ENCODE data around the gene CTPS2. TPM values are rescaled to one million over a fixed set of nuclear protein-coding genes. Genes with fewer than 3 reads are reported as not detected.

Gene CTPS2
- total RNA-seq, 1 experiment from 2014 or later = 20.7 TPM

GRCh38 chrX:16705370-16705769 lies 7.1 kb downstream of the CTPS2 start:
- Mint-ChIP-seq H3K36me3 (ENCODE audit: insufficient read depth, unreplicated experiment) (peaks cover 10% of the 10 kb centered on the region), H3K9me3 (ENCODE audit: unreplicated experiment) (no peaks in the 10 kb centered on the region), H3K4me1 (ENCODE audit: low read depth, unreplicated experiment) (no peaks in the 10 kb centered on the region), H3K4me3 (ENCODE audit: unreplicated experiment) (no peak overlapping the region), H3K27me3 (ENCODE audit: insufficient read depth, unreplicated experiment) (no peaks in the 10 kb centered on the region), H3K27ac (ENCODE audit: unreplicated experiment) (no peak overlapping the region)
- no peaks in the 10 kb centered on the region for H3K36me3 ChIP-seq (ENCODE audit: control insufficient read depth, insufficient read depth, low read length)
- no peak overlapping the region for H3K4me3 ChIP-seq (ENCODE audit: low read depth, low read length)
- H3K27me3 ChIP-seq (replicated peaks; ENCODE audit: control insufficient read depth, insufficient read depth, low read length) = no peaks in the 10 kb centered on the region
- DNase-seq = no peak
- H3K4me1 ChIP-seq = no peaks in the 10 kb centered on the region
- BruUV-seq (replicated peaks) = no TSS peak
- TF ChIP-seq, protein P1, sequence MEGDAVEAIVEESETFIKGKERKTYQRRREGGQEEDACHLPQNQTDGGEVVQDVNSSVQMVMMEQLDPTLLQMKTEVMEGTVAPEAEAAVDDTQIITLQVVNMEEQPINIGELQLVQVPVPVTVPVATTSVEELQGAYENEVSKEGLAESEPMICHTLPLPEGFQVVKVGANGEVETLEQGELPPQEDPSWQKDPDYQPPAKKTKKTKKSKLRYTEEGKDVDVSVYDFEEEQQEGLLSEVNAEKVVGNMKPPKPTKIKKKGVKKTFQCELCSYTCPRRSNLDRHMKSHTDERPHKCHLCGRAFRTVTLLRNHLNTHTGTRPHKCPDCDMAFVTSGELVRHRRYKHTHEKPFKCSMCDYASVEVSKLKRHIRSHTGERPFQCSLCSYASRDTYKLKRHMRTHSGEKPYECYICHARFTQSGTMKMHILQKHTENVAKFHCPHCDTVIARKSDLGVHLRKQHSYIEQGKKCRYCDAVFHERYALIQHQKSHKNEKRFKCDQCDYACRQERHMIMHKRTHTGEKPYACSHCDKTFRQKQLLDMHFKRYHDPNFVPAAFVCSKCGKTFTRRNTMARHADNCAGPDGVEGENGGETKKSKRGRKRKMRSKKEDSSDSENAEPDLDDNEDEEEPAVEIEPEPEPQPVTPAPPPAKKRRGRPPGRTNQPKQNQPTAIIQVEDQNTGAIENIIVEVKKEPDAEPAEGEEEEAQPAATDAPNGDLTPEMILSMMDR (IDR thresholded peaks at IDR 0.05; ENCODE audit: insufficient read depth in 1 of 2, low read depth in 1 of 2, low read length in 1 of 2, severe bottlenecking in 1 of 2, unreplicated experiment in 1 of 2) = no peak
- ChIA-PET POLR2A (no interaction called here), CTCF (no interaction called here)
- intact Hi-C loops (cut with micrococcal nuclease; ENCODE audit: unreplicated experiment) = no loop called here
- no peaks in the 10 kb centered on the region for H3K9me3 ChIP-seq

- intact Hi-C loops (cut with micrococcal nuclease; ENCODE audit: unreplicated experiment) = no loop called here
- no peak overlapping the region for H3K4me3 Mint-ChIP-seq (ENCODE audit: unreplicated experiment)
- Histone ChIP-seq H3K27me3 (replicated peaks; ENCODE audit: control insufficient read depth, insufficient read depth, low read length) (no peaks in the 10 kb centered on the region), H3K4me1 (no peaks in the 10 kb centered on the region), H3K9me3 (no peaks in the 10 kb centered on the region), H3K4me3 (ENCODE audit: low read depth, low read length) (no peak overlapping the region), H3K36me3 (ENCODE audit: control insufficient read depth, insufficient read depth, low read length) (no peaks in the 10 kb centered on the region)
- H3K27me3 Mint-ChIP-seq (ENCODE audit: insufficient read depth, unreplicated experiment) = no peaks in the 10 kb centered on the region
- BruUV-seq (replicated peaks) = no TSS peak
- ChIA-PET POLR2A (no interaction called here), CTCF (no interaction called here)
- TF ChIP-seq, protein P1 (IDR thresholded peaks at IDR 0.05; ENCODE audit: insufficient read depth in 1 of 2, low read depth in 1 of 2, low read length in 1 of 2, severe bottlenecking in 1 of 2, unreplicated experiment in 1 of 2) = no peak
- no peaks in the 10 kb centered on the region for H3K4me1 Mint-ChIP-seq (ENCODE audit: low read depth, unreplicated experiment)
- no peak overlapping the region for H3K27ac Mint-ChIP-seq (ENCODE audit: unreplicated experiment)
- no peak for DNase-seq
- peaks cover 13% of the 10 kb centered on the region for H3K36me3 Mint-ChIP-seq (ENCODE audit: insufficient read depth, unreplicated experiment)
- no peaks in the 10 kb centered on the region for H3K9me3 Mint-ChIP-seq (ENCODE audit: unreplicated experiment)
These were observed 9.5 kb downstream of the CTPS2 start for GRCh38 chrX:16702700-16703599.

DNA sequence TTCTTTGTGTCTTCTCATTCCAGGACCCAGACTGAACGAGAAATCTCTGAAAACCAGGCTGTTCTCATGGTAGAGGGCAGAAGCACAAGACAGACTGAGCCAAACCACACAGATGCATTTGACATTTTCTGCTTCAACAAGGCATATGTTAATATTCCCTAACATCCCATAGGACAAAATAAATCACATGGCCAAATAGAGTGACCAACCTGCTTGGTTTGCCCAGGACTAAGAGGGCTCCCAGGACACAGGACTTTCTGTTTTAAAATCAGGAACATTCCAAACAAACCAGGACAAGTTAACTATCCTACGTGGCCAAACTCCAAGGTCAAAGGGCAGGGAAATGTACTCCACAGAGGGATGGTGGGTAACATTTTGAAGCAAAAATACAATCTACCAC lies 11.7 kb downstream of the CTPS2 start:
- no TSS peak for BruUV-seq (replicated peaks)
- Histone ChIP-seq H3K36me3 (ENCODE audit: control insufficient read depth, insufficient read depth, low read length) (no peaks in the 10 kb centered on the region), H3K27me3 (replicated peaks; ENCODE audit: control insufficient read depth, insufficient read depth, low read length) (no peaks in the 10 kb centered on the region), H3K4me3 (ENCODE audit: low read depth, low read length) (no peak overlapping the region), H3K9me3 (no peaks in the 10 kb centered on the region), H3K4me1 (no peaks in the 10 kb centered on the region)
- no peak for DNase-seq
- ChIA-PET CTCF (no interaction called here), POLR2A (no interaction called here)
- intact Hi-C loops (cut with micrococcal nuclease; ENCODE audit: unreplicated experiment) = no loop called here
- Mint-ChIP-seq H3K4me1 (ENCODE audit: low read depth, unreplicated experiment) (no peaks in the 10 kb centered on the region), H3K36me3 (ENCODE audit: insufficient read depth, unreplicated experiment) (peaks cover 24% of the 10 kb centered on the region), H3K27ac (ENCODE audit: unreplicated experiment) (no peak overlapping the region), H3K9me3 (ENCODE audit: unreplicated experiment) (no peaks in the 10 kb centered on the region), H3K27me3 (ENCODE audit: insufficient read depth, unreplicated experiment) (no peaks in the 10 kb centered on the region), H3K4me3 (ENCODE audit: unreplicated experiment) (no peak overlapping the region)
- TF ChIP-seq, protein P1 (IDR thresholded peaks at IDR 0.05; ENCODE audit: insufficient read depth in 1 of 2, low read depth in 1 of 2, low read length in 1 of 2, severe bottlenecking in 1 of 2, unreplicated experiment in 1 of 2) = no peak
